Calu3 (cell line): ENCODE data around the gene TXLNA. TPM values are rescaled to one million over a fixed set of nuclear protein-coding genes. Genes with fewer than 3 reads are reported as not detected.

ENCODE experiments used
- BruUV-seq: library from RNA; stranded (reverse); fragments of 400-500 nt; replicated peaks from 2 replicates; lab custom pipeline; 2021; lab: Mats Ljungman, UMichigan
- CTCF ChIA-PET: fragments of 300-600 bp; sonication (Branson Sonifier 250); formaldehyde crosslinking; loops from one replicate; lab custom pipeline; 2022; ENCODE audit warnings: antibody characterized with exemption; lab: Charles Lee
- DNase-seq: peaks from one replicate; pipeline ENCODE4 v3.0.0; 2022
- H3K27ac Mint-ChIP-seq: one replicate; pipeline ENCODE4 v1.8.0; 2022; ENCODE audit warnings: mixed read lengths; ENCODE audit not compliant: unreplicated experiment
- H3K27me3 Mint-ChIP-seq: one replicate; pipeline ENCODE4 v1.8.0; 2022; ENCODE audit warnings: mixed read lengths; ENCODE audit not compliant: unreplicated experiment
- H3K36me3 Mint-ChIP-seq: one replicate; pipeline ENCODE4 v1.8.0; 2022; ENCODE audit warnings: mild to moderate bottlenecking, moderate library complexity, mixed read lengths; ENCODE audit not compliant: insufficient read depth, unreplicated experiment
- H3K4me1 Mint-ChIP-seq: one replicate; pipeline ENCODE4 v1.8.0; 2022; ENCODE audit warnings: mild to moderate bottlenecking, low read depth, mixed read lengths; ENCODE audit not compliant: unreplicated experiment
- H3K4me3 Mint-ChIP-seq: one replicate; pipeline ENCODE4 v1.8.0; 2022; ENCODE audit warnings: mild to moderate bottlenecking, low read depth, moderate library complexity, mixed read lengths; ENCODE audit not compliant: unreplicated experiment
- H3K9me3 Mint-ChIP-seq: one replicate; pipeline ENCODE4 v1.8.0; 2022; ENCODE audit warnings: low read depth, mixed read lengths; ENCODE audit not compliant: unreplicated experiment
- CTCF ChIP-seq: fragments of 200-600 bp; IDR thresholded peaks from one replicate; pipeline ENCODE4 v1.8.0; 2022; ENCODE audit warnings: antibody characterized with exemption; ENCODE audit not compliant: unreplicated experiment
- intact Hi-C: fragments of 100-400 bp; cut with micrococcal nuclease; formaldehyde crosslinking; loops from one replicate; pipeline ENCODE4 v1.10.0; 2022; ENCODE audit not compliant: unreplicated experiment
- total RNA-seq: library from RNA; stranded (reverse); gene quantifications from 2 replicates; pipeline ENCODE4 v1.2.3, GENCODE V29; 2022

The TXLNA gene
- total RNA-seq, 1 experiment from 2014 or later: 58.4 TPM

- no TSS peak for BruUV-seq
- peak within 1 kb of the TSS; percentile 85 for H3K4me3 Mint-ChIP-seq
- no peaks in the 10 kb centered on the region for H3K27me3 Mint-ChIP-seq
- CTCF ChIA-PET: no interaction called here
- peaks cover 70% of the 10 kb centered on the region for H3K36me3 Mint-ChIP-seq
- peak within 1 kb of the TSS; percentile 77 for H3K27ac Mint-ChIP-seq
- peaks cover 24% of the 10 kb centered on the region for H3K4me1 Mint-ChIP-seq
- H3K9me3 Mint-ChIP-seq: no peaks in the 10 kb centered on the region
- TF ChIP-seq CTCF: no peak
- intact Hi-C loops: no loop called here
- DNase-seq: peak; percentile 90
Measured at GRCh38 chr1:32221980-32222755, 42.7 kb downstream of the TXLNA start, which contains the start of the genes EIF3I and TMEM234. EIF3I (plus strand) TSS chr1:32222407; CDS start chr1:32222442, 35 bp downstream. TMEM234 (minus strand) TSS chr1:32222353; CDS start chr1:32222322, 31 bp downstream.

GRCh38 chr1:32223683-32224082 lies 44.2 kb downstream of the TXLNA start:
- BruUV-seq: no TSS peak
- no peak overlapping the region for H3K27ac Mint-ChIP-seq
- no peaks in the 10 kb centered on the region for H3K27me3 Mint-ChIP-seq
- peak overlapping the region; percentile 85 for H3K4me3 Mint-ChIP-seq
- peaks cover 71% of the 10 kb centered on the region for H3K36me3 Mint-ChIP-seq
- H3K9me3 Mint-ChIP-seq: no peaks in the 10 kb centered on the region
- TF ChIP-seq CTCF: no peak
- peaks cover 24% of the 10 kb centered on the region for H3K4me1 Mint-ChIP-seq
- CTCF ChIA-PET: interaction anchor here (1.0 to 1.2 kb wide), 3 partner anchors 68 to 98 kb away, joined by 3 to 4 read pairs (median 4); partner anchors contain the start of gene HDAC1
- DNase-seq: no peak
- intact Hi-C loops: no loop called here

GRCh38 chr1:32224285-32224684 lies 44.8 kb downstream of the TXLNA start:
- Mint-ChIP-seq H3K27me3 (no peaks in the 10 kb centered on the region), H3K9me3 (no peaks in the 10 kb centered on the region), H3K36me3 (peaks cover 77% of the 10 kb centered on the region), H3K4me3 (no peak overlapping the region), H3K4me1 (peaks cover 24% of the 10 kb centered on the region), H3K27ac (no peak overlapping the region)
- no peak for TF ChIP-seq CTCF
- intact Hi-C loops: no loop called here
- DNase-seq: no peak
- BruUV-seq: no TSS peak
- CTCF ChIA-PET: interaction anchor here (1.0 kb wide), 2 partner anchors 92 to 98 kb away, joined by 3 to 4 read pairs; no protein-coding TSS in a partner anchor

GRCh38 chr1:32228771-32229170 lies 49.3 kb downstream of the TXLNA start:
- Mint-ChIP-seq H3K4me3 (no peak overlapping the region), H3K4me1 (peaks cover 5% of the 10 kb centered on the region), H3K27ac (no peak overlapping the region), H3K36me3 (peaks cover 64% of the 10 kb centered on the region), H3K27me3 (no peaks in the 10 kb centered on the region), H3K9me3 (no peaks in the 10 kb centered on the region)
- BruUV-seq: no TSS peak
- intact Hi-C loops: no loop called here
- CTCF ChIA-PET: interaction anchor here (0.6 kb wide), 1 partner anchor 78 kb away, joined by 3 read pairs; no protein-coding TSS in a partner anchor
- TF ChIP-seq CTCF: no peak
- DNase-seq: no peak
